Hepatocyte (in vitro differentiated cells): Measurements from ENCODE around the gene EIF4ENIF1. TPM values are rescaled to one million over a fixed set of nuclear protein-coding genes. Genes with fewer than 3 reads are reported as not detected.

Experiments used
- DNase-seq: peaks from one replicate; pipeline ENCODE4 v3.0.0-alpha.2; 2016; ENCODE audit warnings: low spot score
- H2AFZ ChIP-seq: fragments of 200-600 bp; sonication (generic); 2 replicates; pipeline ENCODE4 v1.6.0; 2016; ENCODE audit warnings: antibody characterized with exemption, mild to moderate bottlenecking
- H3K27ac ChIP-seq: fragments of 200-600 bp; sonication (generic); 2 replicates; pipeline ENCODE4 v1.5.1; 2016; ENCODE audit warnings: mild to moderate bottlenecking
- H3K27me3 ChIP-seq: fragments of 200-600 bp; sonication (generic); 2 replicates; pipeline ENCODE4 v1.6.1; 2016
- H3K36me3 ChIP-seq: fragments of 200-600 bp; sonication (generic); replicated peaks from 2 replicates; pipeline ENCODE4 v1.5.1; 2016; ENCODE audit warnings: low read depth; ENCODE audit not compliant: insufficient read depth
- H3K4me1 ChIP-seq: fragments of 200-600 bp; sonication (generic); 2 replicates; pipeline ENCODE4 v1.5.1; 2016; ENCODE audit warnings: mild to moderate bottlenecking, moderate library complexity; ENCODE audit not compliant: insufficient read depth
- H3K4me2 ChIP-seq: fragments of 200-600 bp; sonication (generic); 2 replicates; pipeline ENCODE4 v1.6.0; 2016
- H3K4me3 ChIP-seq: fragments of 200-600 bp; sonication (generic); 2 replicates; pipeline ENCODE4 v1.5.1; 2016; ENCODE audit warnings: mild to moderate bottlenecking
- H3K79me2 ChIP-seq: fragments of 200-600 bp; sonication (generic); 2 replicates; pipeline ENCODE4 v1.6.0; 2017; ENCODE audit warnings: mild to moderate bottlenecking
- H3K9me2 ChIP-seq: fragments of 200-600 bp; sonication (generic); replicated peaks from 2 replicates; pipeline ENCODE4 v1.6.0; 2017; ENCODE audit warnings: mild to moderate bottlenecking; ENCODE audit not compliant: insufficient read depth
- H3K9me3 ChIP-seq: fragments of 200-600 bp; sonication (generic); 2 replicates; pipeline ENCODE4 v1.5.1; 2016; ENCODE audit warnings: low read depth, mild to moderate bottlenecking
- H4K20me1 ChIP-seq: fragments of 200-600 bp; sonication (generic); 2 replicates; pipeline ENCODE4 v1.6.0; 2016; ENCODE audit warnings: mild to moderate bottlenecking; ENCODE audit not compliant: insufficient read depth, poor library complexity, severe bottlenecking
- EZH2 ChIP-seq: fragments of 200-600 bp; sonication (generic); IDR thresholded peaks from 2 replicates; pipeline ENCODE4 v1.6.1; 2016; ENCODE audit warnings: antibody characterized with exemption, mild to moderate bottlenecking, borderline replicate concordance
- EZH2phosphoT487 ChIP-seq: fragments of 200-600 bp; sonication (generic); IDR thresholded peaks from one replicate; pipeline ENCODE4 v1.6.1; 2018; ENCODE audit warnings: antibody characterized with exemption, mild to moderate bottlenecking, low read depth, moderate library complexity; ENCODE audit not compliant: unreplicated experiment, severe bottlenecking
- WGBS: methylation state at CpG from one replicate; pipeline ENCODE4 v1.1.6; 2016; ENCODE audit warnings: low lambda C conversion rate; ENCODE audit errors: missing lambda C conversion rate; 5-methylcytosine and 5-hydroxymethylcytosine counted together
- polyA plus RNA-seq: library from polyadenylated mRNA; unstranded; fragments of >200 nt; fragmentation: Nextera tagmentation; extraction: Ambion mirVana; gene quantifications from 2 replicates; pipeline ENCODE4 v1.2.1, GENCODE V29; 2016
- small RNA-seq: library from RNA; depleted of rRNA; stranded (forward); fragments of <200 nt; gene quantifications from one replicate; pipeline ENCODE3, GENCODE V24; 2014
- total RNA-seq: library from RNA; depleted of rRNA; stranded (reverse); fragments of >200 nt; gene quantifications from 2 replicates; pipeline ENCODE4 v1.2.3, GENCODE V29; 2014
- TF ChIP-seq, protein P1 (sequence below): fragments of 200-600 bp; sonication (generic); IDR thresholded peaks from 2 replicates; pipeline ENCODE4 v1.5.1; 2016; ENCODE audit warnings: antibody characterized with exemption, mild to moderate bottlenecking; ENCODE audit not compliant: poor library complexity

The EIF4ENIF1 gene
- total and polyA plus RNA-seq, 2 experiments from 2014 or later, result 9.2 to 13.3 TPM

DNA sequence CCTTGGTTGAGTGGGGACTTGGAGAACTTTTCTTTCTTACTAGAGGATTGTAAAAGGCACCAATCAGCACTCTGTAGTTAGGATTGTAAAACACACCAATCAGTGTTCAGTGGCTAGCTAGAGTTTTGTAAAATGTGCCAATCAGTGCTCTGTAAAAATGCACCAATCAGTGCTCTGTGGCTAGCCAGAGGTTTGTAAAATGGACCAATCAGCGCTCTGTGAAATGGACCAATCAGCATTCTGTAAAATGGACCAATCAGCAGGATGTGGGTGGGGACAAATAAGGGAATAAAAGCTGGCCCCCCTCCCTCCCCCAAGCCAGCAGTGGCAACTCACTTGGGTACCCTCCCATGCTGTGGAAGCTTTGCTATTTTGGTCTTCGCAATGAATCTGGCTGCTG, 95.7 kb downstream of the EIF4ENIF1 start:
- no peak for TF ChIP-seq EZH2phosphoT487
- TF ChIP-seq EZH2, result no peak
- TF ChIP-seq, protein P1, sequence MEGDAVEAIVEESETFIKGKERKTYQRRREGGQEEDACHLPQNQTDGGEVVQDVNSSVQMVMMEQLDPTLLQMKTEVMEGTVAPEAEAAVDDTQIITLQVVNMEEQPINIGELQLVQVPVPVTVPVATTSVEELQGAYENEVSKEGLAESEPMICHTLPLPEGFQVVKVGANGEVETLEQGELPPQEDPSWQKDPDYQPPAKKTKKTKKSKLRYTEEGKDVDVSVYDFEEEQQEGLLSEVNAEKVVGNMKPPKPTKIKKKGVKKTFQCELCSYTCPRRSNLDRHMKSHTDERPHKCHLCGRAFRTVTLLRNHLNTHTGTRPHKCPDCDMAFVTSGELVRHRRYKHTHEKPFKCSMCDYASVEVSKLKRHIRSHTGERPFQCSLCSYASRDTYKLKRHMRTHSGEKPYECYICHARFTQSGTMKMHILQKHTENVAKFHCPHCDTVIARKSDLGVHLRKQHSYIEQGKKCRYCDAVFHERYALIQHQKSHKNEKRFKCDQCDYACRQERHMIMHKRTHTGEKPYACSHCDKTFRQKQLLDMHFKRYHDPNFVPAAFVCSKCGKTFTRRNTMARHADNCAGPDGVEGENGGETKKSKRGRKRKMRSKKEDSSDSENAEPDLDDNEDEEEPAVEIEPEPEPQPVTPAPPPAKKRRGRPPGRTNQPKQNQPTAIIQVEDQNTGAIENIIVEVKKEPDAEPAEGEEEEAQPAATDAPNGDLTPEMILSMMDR, result no peak
- Histone ChIP-seq H3K9me3 (no peaks in the 10 kb centered on the region), H3K79me2 (no peaks in the 10 kb centered on the region), H3K36me3 (no peaks in the 10 kb centered on the region), H3K27ac (no peak overlapping the region), H3K4me2 (no peak overlapping the region), H2AFZ (no peak overlapping the region), H3K27me3 (no peaks in the 10 kb centered on the region), H4K20me1 (no peaks in the 10 kb centered on the region), H3K9me2 (no peaks in the 10 kb centered on the region), H3K4me1 (peaks cover 6% of the 10 kb centered on the region), H3K4me3 (no peak overlapping the region)
- WGBS, result 100% methylated on average over 2 of the region's 2 CpGs
- DNase-seq, result no peak

Small RNAs within 50 kb of the gene (small RNA-seq; reads per million reads assigned to genes)
- gene AL096701.2 (not detected), gene RNU6-28P (not detected)

Other genes starting within 250 kb of the EIF4ENIF1 start
- gene PIK3IP1, start 197.4 kb downstream of the EIF4ENIF1 start, total RNA-seq, result 17.9 and 22.2 TPM in 2 replicates
- gene PIK3IP1, start 197.4 kb downstream of the EIF4ENIF1 start, polyA plus RNA-seq, result 19.5 and 22.4 TPM in 2 replicates
- gene PATZ1, start 143.5 kb downstream of the EIF4ENIF1 start, total RNA-seq, result 20.3 and 25.1 TPM in 2 replicates
- gene PATZ1, start 143.5 kb downstream of the EIF4ENIF1 start, polyA plus RNA-seq, result 18.2 and 23.8 TPM in 2 replicates
- gene DRG1, start 90.2 kb downstream of the EIF4ENIF1 start, total RNA-seq, result 52.2 and 55.2 TPM in 2 replicates
- 66.4 and 71.0 TPM in 2 replicates for gene DRG1, start 90.2 kb downstream of the EIF4ENIF1 start, polyA plus RNA-seq
- gene SFI1, start 6.7 kb upstream of the EIF4ENIF1 start, total RNA-seq, result 14.2 and 16.1 TPM in 2 replicates
- 23.3 and 26.8 TPM in 2 replicates for gene SFI1, start 6.7 kb upstream of the EIF4ENIF1 start, polyA plus RNA-seq
- 46.2 and 54.7 TPM in 2 replicates for gene PISD, start 172.4 kb upstream of the EIF4ENIF1 start, total RNA-seq
- gene PISD, start 172.4 kb upstream of the EIF4ENIF1 start, polyA plus RNA-seq, result 62.9 and 64.0 TPM in 2 replicates